Measurements from ENCODE around the gene GTF2H2C.
"Not testable (repeated sequence)": the region's sequence is repeated elsewhere in the genome, so short reads cannot be mapped to it uniquely, and the experiment has no call there.

GRCh38 chr5:69601947-69602346 is 42.0 kb downstream of the GTF2H2C start:
- not testable (repeated sequence) for TF ChIP-seq CTCF (conservative IDR thresholded peaks at IDR 0.05; ENCODE audit: low read depth in 2 of 2); EZH2 (IDR thresholded peaks at IDR 0.05; ENCODE audit: low read depth, unreplicated experiment); EZH2phosphoT487 (IDR thresholded peaks at IDR 0.05; ENCODE audit: unreplicated experiment); ZNF331 (CRISPR knock-in tag; IDR thresholded peaks at IDR 0.05; ENCODE audit: low read depth); POLR2AphosphoS5 (IDR thresholded peaks at IDR 0.05; ENCODE audit: low read depth); CREB1 (CRISPR knock-in tag; IDR thresholded peaks at IDR 0.05; ENCODE audit: low read depth); JUNB (IDR thresholded peaks at IDR 0.05; ENCODE audit: unreplicated experiment); REST (IDR thresholded peaks at IDR 0.05; ENCODE audit: unreplicated experiment); ZNF462 (CRISPR knock-in tag; IDR thresholded peaks at IDR 0.05)

Measured in GM23338 (cell line).